WERI-Rb-1 (cell line): ENCODE measurements around the gene GRAMD4.

Experiments used
- DNase-seq: peaks from one replicate; pipeline ENCODE4 v3.0.0-alpha.2; 2020
- H3K27ac ChIP-seq: fragments of 250-450 bp; sonication (Bioruptor Pico); 2 replicates; pipeline ENCODE4 v1.5.1; 2020; ENCODE audit warnings: mild to moderate bottlenecking, moderate library complexity
- H3K27me3 ChIP-seq: fragments of 250-450 bp; sonication (Bioruptor Pico); 2 replicates; pipeline ENCODE4 v1.5.1; 2021; ENCODE audit warnings: mild to moderate bottlenecking, low read depth, moderate library complexity; ENCODE audit not compliant: insufficient read depth, severe bottlenecking
- H3K36me3 ChIP-seq: fragments of 250-450 bp; sonication (Bioruptor Pico); 2 replicates; pipeline ENCODE4 v1.5.1; 2020; ENCODE audit warnings: mild to moderate bottlenecking, moderate library complexity
- H3K4me3 ChIP-seq: 2 replicates; pipeline ENCODE4 v1.5.1; 2011; ENCODE audit warnings: low read depth, mild to moderate bottlenecking, control low read depth, low read length
- H3K9me3 ChIP-seq: fragments of 250-450 bp; sonication (Bioruptor Pico); 2 replicates; pipeline ENCODE4 v1.5.1; 2021; ENCODE audit warnings: mild to moderate bottlenecking, moderate library complexity; ENCODE audit not compliant: severe bottlenecking
- TF ChIP-seq, protein P1 (sequence below): IDR thresholded peaks from 2 replicates; pipeline ENCODE4 v1.5.1; 2011; ENCODE audit warnings: low read depth, mild to moderate bottlenecking, control low read depth, inconsistent platforms, low read length

Gene GRAMD4

DNA sequence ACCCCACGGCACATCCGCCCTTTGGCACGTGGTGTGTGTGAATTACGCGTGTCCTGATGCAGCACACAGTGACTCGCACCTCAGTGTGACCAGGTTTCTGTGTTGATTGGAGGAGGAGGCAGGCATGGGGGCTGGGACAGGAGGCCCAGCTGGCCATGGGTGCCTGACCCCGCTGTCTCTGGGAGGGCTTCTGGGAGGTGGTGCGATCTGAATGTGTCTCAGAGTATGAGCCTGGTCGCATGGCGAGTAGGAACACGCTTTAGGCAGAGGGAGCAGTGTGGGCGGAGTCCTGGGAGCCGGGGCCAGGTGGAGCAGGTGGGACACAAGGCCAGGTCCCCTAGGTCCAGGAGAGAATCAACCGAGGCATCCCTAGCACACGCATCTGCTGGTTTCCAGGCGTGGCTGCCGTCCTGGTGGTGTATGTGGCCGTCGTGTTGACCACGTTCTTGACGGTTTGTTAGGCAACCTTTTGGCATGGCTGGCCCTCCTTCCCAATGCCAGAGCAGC, 5.7 kb downstream of the GRAMD4 start:
- no peaks in the 10 kb centered on the region for H3K9me3 ChIP-seq
- H3K27ac ChIP-seq: no peak overlapping the region
- no peak overlapping the region for H3K4me3 ChIP-seq
- DNase-seq: no peak
- TF ChIP-seq, protein P1, sequence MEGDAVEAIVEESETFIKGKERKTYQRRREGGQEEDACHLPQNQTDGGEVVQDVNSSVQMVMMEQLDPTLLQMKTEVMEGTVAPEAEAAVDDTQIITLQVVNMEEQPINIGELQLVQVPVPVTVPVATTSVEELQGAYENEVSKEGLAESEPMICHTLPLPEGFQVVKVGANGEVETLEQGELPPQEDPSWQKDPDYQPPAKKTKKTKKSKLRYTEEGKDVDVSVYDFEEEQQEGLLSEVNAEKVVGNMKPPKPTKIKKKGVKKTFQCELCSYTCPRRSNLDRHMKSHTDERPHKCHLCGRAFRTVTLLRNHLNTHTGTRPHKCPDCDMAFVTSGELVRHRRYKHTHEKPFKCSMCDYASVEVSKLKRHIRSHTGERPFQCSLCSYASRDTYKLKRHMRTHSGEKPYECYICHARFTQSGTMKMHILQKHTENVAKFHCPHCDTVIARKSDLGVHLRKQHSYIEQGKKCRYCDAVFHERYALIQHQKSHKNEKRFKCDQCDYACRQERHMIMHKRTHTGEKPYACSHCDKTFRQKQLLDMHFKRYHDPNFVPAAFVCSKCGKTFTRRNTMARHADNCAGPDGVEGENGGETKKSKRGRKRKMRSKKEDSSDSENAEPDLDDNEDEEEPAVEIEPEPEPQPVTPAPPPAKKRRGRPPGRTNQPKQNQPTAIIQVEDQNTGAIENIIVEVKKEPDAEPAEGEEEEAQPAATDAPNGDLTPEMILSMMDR: no peak
- H3K27me3 ChIP-seq: no peaks in the 10 kb centered on the region
- peaks cover 3% of the 10 kb centered on the region; the same call in 1 of the 2 replicates for H3K36me3 ChIP-seq

DNA sequence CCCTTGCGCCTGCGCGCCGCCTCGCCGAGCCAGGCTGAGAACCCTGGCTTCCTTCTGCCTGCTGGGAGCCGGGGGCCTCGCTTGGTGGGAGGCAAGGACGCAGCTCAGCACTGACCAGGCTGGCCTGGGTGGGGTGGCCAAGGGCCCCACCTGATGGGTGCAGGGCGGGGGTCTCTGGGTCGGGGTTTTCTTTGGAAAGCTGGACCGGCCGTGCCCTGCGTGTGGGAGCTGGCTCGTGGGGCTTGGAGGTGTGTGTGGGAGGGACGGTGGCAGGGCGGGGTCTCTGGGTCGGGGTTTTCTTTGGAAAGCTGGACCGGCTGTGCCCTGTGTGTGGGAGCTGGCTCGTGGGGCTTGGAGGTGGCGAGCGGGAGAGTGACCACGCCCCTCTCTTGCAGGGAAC, 6.2 kb downstream of the GRAMD4 start:
- H3K4me3 ChIP-seq: no peak overlapping the region
- no peak overlapping the region for H3K27ac ChIP-seq
- no peaks in the 10 kb centered on the region for H3K9me3 ChIP-seq
- TF ChIP-seq, protein P1: no peak
- H3K27me3 ChIP-seq: no peaks in the 10 kb centered on the region
- DNase-seq: no peak
- peaks cover 3% of the 10 kb centered on the region; the same call in 1 of the 2 replicates for H3K36me3 ChIP-seq

DNA sequence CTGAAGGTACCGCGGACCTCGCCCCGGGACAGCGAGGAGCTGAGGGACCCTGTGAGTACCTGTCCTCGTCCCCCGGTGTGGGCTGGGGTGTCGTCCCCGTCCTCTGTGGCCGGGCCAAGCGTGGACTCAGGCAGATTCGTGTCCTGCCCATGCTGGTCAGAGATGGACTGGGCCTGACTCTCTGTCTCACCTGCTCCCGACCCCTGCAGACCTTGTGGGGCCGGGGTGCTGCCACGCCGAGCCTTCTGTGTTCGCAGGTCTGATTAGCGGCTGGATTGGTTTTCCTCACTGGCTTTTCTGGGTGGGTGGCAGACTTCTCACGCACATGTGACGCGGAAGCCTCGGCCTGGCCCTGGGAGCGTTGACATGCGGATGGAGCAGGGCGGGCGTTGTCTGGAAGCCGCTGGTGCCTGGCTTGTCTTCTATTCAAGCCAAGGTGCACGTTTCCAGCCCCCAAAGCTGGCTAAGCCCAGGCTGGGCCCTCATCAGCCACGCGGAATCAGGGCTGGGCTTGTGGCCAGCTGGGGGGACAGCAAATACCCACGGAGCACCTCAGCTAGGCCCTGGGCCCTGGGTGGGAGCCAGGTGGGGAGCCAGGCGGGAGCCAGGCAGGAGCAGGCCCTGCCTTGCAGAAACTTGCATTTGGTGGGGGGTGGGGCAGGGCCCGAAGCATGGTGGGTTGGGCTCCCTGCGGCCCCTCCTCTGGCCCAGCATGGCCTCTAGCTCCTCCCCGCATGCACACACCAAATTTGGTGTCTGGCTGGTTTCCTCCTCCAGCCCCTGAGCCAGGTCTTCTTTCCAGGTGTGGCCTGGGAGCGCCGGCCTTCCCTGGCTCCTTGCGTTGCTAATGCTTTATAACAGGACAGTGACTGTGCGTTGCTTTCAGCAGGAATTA, 7.0 kb downstream of the GRAMD4 start:
- Histone ChIP-seq H3K9me3 (no peaks in the 10 kb centered on the region), H3K27me3 (no peaks in the 10 kb centered on the region), H3K36me3 (peaks cover 3% of the 10 kb centered on the region; the same call in 1 of the 2 replicates), H3K27ac (no peak overlapping the region), H3K4me3 (no peak overlapping the region)
- TF ChIP-seq, protein P1: no peak
- no peak for DNase-seq

DNA sequence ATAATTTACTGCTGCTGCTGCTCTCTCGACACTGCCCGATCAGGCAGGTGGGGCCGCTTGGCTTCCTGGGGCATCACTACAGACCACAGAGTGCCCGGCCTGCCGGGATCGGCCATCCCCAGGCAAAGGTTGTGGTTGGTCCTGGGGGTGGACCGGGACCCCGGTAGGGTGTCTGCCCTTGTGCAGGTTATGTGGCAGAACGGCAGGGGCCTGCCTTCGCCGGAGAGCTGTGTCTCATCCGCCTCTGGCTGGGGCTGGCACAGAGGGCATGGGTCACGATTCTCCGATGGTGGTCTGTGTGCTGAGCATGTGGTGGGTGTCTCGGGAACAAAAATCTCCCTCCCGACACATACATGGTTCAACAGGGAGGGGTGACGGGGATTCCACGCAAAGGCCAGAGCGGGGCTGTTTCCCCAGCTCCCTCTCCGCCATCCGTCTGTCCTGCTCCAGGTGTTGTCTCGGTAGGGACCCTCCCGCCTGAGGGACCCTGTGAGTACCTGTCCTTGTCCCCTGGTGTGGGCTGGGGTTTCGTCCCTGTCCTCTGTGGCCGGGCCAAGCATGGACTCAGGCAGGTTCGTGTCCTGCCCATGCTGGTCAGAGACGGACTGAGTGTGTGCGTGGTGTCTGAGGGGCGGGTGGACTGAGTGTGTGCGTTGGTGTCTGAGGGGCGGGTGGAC, 7.8 kb downstream of the GRAMD4 start:
- Histone ChIP-seq H3K27me3 (no peaks in the 10 kb centered on the region), H3K4me3 (no peak overlapping the region), H3K36me3 (peaks cover 3% of the 10 kb centered on the region; the same call in 1 of the 2 replicates), H3K27ac (no peak overlapping the region), H3K9me3 (no peaks in the 10 kb centered on the region)
- TF ChIP-seq, protein P1: no peak
- no peak for DNase-seq

DNA sequence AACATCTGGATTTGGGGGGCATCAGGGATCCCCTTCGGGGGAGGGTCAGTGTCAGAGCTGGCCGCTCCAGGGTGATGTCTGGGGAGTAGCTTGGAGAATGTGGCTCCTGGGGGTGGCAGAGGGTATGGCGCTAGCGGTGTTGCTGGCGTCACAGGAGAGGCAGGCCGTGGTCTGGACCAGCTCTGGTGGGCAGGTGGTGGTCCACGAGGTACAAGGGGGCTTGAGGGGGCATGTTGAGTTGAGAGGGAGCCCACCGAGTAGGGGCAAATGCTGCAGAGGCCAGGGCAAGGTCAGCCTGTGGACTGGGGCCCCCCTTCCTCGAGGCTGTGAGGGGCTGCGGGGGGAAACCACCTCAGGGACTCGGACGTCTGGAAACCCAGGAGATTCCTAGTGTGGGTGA, 8.6 kb downstream of the GRAMD4 start:
- Histone ChIP-seq H3K4me3 (no peak overlapping the region), H3K9me3 (no peaks in the 10 kb centered on the region), H3K27ac (no peak overlapping the region), H3K27me3 (no peaks in the 10 kb centered on the region), H3K36me3 (peaks cover 3% of the 10 kb centered on the region; the same call in 1 of the 2 replicates)
- TF ChIP-seq, protein P1: no peak
- no peak for DNase-seq
